Epithelial cell of proximal tubule (primary cell): ENCODE data around the gene HSD11B1L. TPM values are rescaled to one million over a fixed set of nuclear protein-coding genes. Genes with fewer than 3 reads are reported as not detected.

ENCODE experiments used
- DNase-seq: peaks from one replicate; pipeline ENCODE4 v3.0.0-alpha.2; 2011; ENCODE audit warnings: low read depth
- H3K4me3 ChIP-seq: 2 replicates; pipeline ENCODE4 v1.5.1; 2011; ENCODE audit warnings: low read depth, mild to moderate bottlenecking, low read length
- total RNA-seq: library from RNA; depleted of rRNA; stranded (reverse); fragments of >200 nt; gene quantifications from 2 replicates; pipeline ENCODE4 v1.2.3, GENCODE V29; 2015
- TF ChIP-seq, protein P1 (sequence below): conservative IDR thresholded peaks from 2 replicates; pipeline ENCODE4 v1.5.1; 2012; ENCODE audit warnings: low read depth, mild to moderate bottlenecking, low read length

The HSD11B1L gene
- 4.3 and 13.5 TPM in 2 replicates for total RNA-seq

DNA sequence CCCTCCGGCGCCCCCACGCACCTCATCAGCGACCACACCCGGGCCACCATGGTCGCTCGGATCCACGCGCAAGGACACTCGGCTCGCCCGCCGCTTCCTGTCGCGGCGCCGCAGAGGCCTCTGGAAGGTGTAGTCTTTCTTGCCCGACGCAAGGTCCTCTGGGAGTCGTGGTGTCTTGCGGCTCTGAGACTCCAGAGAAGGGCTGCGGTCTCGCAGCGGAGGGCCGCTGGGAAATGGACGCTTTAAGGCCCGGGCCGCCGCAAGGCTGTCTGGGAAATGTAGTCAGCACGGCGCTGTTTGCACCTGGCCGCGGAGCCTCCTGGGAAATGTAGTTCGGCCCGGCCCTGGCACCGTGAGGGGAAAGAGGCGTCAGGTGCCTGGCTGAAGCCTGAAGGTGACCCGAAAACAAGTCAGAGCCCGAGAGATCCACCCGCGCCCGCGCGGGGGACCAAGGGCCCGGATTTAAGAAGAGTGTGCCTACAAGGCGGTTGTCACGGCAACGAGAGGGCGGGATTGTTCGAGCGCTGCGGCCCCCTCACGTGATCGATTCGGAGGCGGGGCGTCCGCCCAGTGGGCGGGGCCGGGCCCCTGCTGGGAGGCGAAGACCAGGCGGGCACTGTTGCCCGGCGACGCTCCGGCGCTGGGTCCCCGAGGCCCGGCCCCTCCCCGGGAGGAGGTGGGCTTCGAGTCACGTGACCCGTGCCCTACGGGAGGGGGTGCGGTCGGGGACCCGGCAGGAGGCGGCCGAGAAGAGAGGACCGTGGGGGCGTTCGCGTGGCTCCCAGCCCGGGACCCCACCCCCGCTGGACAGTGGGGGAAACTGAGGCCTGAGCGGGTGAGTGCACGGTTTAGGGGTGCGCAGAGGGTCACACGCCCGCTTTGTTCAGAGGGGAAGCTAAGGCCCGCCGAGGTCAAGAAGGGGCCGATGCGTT is at the start of gene HSD11B1L, which contains the start of gene MICOS13:
HSD11B1L (plus strand) TSS at position 591 of the 932 bp plus-strand sequence. CDS start 3,806 bp downstream, outside the sequence.
MICOS13 (minus strand) TSS at position 80 of the 932 bp plus-strand sequence; CDS start at position 50, 30 bp downstream.
- TF ChIP-seq, protein P1, sequence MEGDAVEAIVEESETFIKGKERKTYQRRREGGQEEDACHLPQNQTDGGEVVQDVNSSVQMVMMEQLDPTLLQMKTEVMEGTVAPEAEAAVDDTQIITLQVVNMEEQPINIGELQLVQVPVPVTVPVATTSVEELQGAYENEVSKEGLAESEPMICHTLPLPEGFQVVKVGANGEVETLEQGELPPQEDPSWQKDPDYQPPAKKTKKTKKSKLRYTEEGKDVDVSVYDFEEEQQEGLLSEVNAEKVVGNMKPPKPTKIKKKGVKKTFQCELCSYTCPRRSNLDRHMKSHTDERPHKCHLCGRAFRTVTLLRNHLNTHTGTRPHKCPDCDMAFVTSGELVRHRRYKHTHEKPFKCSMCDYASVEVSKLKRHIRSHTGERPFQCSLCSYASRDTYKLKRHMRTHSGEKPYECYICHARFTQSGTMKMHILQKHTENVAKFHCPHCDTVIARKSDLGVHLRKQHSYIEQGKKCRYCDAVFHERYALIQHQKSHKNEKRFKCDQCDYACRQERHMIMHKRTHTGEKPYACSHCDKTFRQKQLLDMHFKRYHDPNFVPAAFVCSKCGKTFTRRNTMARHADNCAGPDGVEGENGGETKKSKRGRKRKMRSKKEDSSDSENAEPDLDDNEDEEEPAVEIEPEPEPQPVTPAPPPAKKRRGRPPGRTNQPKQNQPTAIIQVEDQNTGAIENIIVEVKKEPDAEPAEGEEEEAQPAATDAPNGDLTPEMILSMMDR, result no peak
- peak within 1 kb of the TSS; percentile 74 for H3K4me3 ChIP-seq
- peak; percentile 83 for DNase-seq

GRCh38 chr19:5631567-5632240 is 49.1 kb upstream of the HSD11B1L start:
- TF ChIP-seq, protein P1, result no peak
- H3K4me3 ChIP-seq, result no peak overlapping the region
- no peak for DNase-seq

DNA sequence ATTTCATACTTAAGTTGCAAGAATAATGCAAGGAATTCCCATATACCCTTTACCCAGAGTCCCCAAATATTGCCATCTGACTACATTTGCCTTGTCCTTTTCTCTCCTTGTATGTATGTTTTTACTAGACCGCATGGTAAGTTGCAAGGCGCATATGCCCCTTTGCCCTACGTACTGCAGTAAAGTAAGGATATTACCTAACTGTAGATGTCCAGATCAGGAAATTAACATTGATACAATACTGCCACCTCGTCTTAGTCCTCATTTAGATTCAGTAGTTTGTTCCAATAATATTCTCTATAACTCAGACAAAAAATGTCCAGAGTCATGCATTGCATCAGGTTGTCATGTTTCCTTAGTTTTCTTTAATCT is 48.6 kb upstream of the HSD11B1L start:
- no peak overlapping the region for H3K4me3 ChIP-seq
- DNase-seq, result no peak
- TF ChIP-seq, protein P1, result no peak

DNA sequence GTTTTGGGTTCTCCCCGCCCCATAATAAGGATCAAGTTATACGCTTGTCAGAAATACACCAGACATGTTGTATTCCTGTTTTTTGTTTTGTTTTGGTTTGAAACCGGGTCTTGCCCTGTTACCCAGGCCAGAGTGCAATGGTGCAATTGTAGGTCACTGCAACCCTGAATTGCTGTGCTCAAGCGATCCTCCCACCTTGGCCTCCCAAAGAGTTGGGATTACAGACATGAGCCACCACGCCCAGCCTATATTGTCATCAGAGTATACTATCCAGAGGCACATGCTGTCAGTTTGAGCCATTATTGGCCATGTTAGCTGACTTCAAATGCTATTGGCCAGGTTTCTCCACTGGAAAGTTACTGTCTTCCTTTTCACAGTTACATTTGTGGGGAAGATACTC is 48.2 kb upstream of the HSD11B1L start:
- TF ChIP-seq, protein P1, result no peak
- no peak for DNase-seq
- no peak overlapping the region for H3K4me3 ChIP-seq

- no peak for DNase-seq
- H3K4me3 ChIP-seq, result no peak overlapping the region
- TF ChIP-seq, protein P1, result no peak
Measured at GRCh38 chr19:5635427-5635826, 45.4 kb upstream of the HSD11B1L start.

DNA sequence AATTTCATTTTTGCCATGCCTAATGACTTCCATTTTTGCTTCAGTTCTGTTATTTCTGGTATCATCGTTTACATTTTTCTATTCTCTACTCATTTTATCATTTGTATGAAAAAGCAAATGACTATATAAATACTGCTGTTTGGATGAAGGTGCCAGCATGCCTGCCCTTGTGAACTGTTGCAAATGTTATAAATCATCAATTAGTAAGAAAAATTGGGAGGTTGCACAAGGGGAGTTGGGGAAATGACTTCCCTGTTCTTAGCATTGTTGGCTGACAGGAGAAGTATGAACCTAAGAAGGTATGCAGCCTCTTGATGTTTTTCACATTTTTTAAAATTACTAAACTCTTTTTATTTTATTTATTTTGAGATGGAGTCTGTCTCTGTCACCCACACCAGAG is 42.9 kb upstream of the HSD11B1L start:
- DNase-seq, result no peak
- TF ChIP-seq, protein P1, result no peak

More for the DNA sequence above, 42.9 kb upstream of the HSD11B1L start:
- H3K4me3 ChIP-seq, result no peak overlapping the region
